ENCODE data around the gene PTK6.

PTK6 gene

DNA sequence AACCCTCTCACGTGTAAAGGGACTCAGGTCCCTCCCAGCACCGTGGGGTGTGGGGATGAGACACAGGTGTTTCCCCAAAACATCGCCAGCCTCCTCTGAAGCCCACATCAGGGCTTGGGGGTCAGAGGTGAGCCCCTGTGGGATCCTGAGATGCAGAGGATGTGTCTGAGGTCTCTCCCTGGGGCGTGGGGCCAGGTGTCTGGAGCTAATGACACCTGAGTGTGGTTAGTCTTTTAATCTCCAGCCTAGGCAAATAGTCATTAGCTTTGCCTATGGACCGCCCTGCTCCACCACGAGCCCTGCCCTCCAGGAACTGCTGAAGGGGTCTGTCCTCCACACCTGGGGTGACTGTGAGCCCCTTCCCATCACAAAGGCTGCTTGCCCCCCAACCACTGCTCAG lies 8.6 kb upstream of the PTK6 start:
- no peak for DNase-seq (ENCODE audit: extremely low read depth in 1 of 2, low read depth in 1 of 2)

DNA sequence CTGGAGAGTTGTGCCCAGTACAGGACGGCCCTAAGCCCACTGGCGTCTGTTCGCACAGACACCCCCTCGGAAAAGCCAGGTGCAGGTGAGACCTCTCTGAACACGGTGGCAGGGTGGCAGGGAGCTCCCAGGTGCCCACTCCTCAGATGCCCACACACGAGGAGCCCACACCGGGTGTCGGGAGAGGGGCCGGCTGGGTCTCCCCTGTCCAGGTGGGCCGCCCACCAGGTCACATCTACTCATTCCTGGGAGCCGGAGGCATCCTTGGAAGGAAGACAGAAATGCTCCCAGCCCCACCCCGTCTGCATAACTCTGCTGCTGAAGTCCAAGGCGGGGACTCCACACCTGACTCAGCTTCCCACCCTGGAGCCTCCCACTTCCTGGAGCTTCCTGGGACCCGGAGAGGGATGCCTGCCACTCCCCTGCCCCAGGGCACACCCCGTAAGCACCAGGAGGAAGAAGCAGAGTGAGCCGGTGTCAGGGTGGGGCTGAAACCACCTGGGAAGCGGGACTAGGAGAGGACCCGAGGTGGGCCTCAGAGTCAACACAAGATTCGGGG lies 7.9 kb upstream of the PTK6 start:
- no peak for DNase-seq (ENCODE audit: extremely low read depth in 1 of 2, low read depth in 1 of 2)

DNA sequence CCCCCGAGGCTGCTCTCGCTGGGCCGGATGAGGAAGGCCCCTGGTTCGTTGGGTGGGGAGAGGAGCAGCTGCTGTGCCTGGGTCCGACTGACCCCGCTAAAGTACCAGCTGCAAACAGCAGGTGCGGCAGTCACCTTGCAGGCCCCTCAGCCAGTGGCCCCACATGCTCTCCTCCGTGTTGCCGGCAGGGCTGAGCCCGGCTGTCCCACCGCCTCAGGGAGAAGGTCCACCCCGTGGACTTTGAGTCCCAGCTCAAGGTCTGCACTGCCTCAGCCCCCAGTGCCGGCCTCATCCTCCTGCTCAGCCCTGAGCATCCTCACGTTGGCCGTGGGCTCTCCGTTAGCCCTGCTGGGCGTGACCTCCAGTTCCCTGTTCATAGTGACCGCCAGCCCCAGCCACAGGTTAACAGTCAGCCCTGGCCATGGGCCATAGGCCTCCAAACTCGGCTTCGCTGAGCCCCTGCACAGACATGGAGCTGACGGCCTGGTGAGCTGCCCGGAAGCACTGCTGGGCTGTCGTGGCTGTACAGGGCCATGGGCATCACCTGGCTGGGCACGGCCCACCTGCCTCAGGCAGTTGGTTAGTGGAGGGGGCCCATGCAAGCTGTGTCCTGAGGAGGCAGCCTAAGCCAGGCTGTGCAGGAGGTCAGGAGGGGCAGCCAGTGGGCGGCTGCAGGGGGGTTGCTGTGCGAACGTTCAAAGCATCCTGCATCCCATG lies 7.2 kb upstream of the PTK6 start:
- DNase-seq (ENCODE audit: extremely low read depth in 1 of 2, low read depth in 1 of 2): no peak

DNA sequence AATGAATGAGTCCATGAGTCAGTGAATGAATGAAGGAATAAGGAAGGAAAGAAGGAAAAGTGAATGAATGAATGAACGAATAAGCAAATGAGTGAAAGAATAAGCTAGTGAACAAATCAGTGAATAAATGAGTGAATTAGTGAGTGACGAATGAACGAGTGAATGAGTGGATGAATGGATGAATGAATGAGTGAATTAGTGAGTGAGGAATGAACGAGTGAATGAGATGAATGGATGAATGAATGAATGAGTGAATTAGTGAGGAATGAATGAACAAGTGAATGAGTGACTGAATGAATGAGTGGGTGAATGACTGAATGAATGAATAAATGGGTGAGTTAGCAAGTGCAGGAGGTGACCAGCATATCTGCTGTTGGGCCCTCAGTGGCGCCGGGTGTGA lies 6.6 kb upstream of the PTK6 start:
- DNase-seq (ENCODE audit: extremely low read depth in 1 of 2, low read depth in 1 of 2): no peak

DNA sequence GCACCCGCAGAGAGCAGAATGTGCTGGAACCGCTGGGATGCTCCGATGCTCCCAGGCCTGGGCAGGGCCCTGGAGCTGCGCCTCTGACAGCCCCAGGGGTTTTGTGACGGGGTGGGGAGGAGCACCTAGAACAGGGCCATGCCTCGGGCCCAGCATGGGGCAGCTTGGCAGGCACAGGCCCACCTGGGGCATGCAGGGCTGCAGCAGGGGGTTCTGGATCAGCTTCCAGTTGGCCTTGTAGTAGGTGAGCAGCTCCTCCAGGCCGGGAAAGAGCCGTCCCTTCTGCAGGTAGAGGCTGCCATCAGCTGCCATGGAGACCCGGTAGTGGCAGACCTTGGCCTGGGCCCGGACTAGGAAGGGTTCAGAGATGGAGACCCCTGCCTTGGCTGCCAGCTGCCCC lies 6.0 kb upstream of the PTK6 start:
- DNase-seq (ENCODE audit: extremely low read depth in 1 of 2, low read depth in 1 of 2): no peak

DNA sequence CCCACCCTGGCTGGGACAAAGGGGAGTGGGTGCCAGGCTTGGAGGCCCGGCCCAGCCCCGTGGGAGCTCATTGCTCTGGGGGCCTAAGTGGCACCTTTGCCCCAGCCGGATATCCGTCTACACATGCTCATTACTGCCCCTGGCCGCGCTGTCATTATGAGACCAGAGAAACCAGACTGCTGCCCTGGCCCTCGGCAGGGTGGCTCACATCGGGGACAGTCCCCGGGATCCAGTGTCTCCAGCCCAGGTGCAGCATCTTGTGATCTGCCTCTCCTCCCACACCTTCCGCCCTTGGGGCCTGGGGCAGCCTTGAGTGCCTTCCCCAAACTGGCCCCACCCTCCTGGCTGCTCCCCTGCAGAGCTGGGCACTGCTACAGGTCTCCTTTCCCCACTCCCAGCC lies 5.5 kb upstream of the PTK6 start:
- no peak for DNase-seq (ENCODE audit: extremely low read depth in 1 of 2, low read depth in 1 of 2)

DNA sequence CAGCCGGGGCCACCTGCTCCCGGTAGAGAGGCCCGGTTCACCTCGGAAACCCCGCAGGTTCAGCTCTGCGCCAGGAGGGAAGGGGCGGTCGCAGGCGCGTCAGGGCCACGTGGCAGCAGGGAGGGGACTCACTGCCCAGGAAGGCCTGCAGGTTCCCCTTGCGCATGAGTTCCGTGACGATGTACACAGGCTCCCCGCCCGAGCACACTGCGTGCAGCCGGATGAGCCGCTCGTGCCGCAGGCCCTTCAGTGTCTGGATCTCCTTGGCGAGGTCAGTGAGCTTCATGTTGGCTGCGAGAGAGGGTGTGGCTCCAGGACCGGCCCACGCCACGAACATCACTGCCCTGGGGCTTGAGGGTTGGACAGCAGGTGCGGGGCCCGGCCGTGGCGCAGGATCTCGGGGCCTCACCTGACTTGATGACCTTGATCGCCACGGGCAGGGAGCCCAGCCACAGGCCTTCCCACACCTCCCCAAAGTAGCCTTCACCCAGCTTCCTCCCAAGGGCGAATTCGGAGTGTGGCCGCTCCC lies 4.9 kb upstream of the PTK6 start:
- DNase-seq (ENCODE audit: extremely low read depth in 1 of 2, low read depth in 1 of 2): no peak

DNA sequence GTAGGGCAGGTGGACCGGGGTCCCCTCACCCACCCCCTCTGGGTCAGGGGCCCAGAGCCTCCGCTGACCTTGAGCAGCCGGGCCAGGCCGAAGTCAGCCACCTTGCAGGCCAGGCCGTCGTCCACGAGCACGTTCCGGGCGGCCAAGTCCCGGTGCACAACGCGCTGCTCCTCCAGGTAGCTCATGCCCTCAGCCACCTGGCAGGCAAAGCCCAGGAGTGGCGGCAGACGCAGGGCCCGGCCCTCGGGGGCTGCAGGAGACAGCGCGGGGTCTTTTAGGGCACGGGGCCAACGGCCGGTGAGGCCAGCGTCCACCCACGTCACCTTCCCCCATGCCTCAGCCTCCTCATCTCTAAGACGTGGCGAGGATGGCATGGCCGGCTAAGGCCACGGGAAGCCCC lies 4.2 kb upstream of the PTK6 start:
- DNase-seq (ENCODE audit: extremely low read depth in 1 of 2, low read depth in 1 of 2): no peak

DNA sequence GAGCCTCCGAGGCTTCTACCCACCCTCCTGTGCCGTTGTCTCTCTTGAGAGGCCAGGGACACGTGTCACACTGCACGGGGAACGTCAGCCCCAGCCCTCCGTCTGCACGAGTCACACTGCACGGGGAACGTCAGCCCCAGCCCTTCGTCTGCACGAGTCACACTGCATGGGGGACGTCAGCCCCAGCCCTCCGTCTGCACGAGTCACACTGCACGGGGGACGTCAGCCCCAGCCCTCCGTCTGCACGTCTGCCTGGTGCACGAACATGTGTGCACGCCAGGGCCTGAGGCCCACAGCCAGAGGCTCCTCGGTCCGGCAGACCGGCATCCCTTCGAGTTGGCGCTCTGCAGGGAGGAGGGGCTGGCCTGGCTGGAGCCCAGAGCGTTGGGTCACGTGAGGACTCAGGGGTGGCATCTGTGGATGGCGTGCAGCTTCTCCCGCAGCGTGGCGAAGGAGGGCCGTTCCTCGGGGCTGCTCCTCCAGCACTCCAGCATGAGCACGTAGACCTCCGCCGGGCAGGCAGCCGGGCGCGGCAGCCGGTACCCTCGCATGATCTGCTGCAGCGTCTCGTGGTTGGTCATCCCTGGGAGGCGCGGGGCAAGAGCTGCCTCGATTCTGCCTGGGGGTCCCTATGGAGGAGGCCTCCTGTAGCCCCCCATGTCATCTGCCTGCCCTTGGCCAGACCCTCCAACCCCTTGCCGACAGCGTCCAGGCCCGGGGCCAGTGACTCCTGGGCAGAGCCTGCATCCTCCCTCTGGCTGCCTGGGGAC lies 3.4 kb upstream of the PTK6 start:
- DNase-seq (ENCODE audit: extremely low read depth in 1 of 2, low read depth in 1 of 2): no peak

DNA sequence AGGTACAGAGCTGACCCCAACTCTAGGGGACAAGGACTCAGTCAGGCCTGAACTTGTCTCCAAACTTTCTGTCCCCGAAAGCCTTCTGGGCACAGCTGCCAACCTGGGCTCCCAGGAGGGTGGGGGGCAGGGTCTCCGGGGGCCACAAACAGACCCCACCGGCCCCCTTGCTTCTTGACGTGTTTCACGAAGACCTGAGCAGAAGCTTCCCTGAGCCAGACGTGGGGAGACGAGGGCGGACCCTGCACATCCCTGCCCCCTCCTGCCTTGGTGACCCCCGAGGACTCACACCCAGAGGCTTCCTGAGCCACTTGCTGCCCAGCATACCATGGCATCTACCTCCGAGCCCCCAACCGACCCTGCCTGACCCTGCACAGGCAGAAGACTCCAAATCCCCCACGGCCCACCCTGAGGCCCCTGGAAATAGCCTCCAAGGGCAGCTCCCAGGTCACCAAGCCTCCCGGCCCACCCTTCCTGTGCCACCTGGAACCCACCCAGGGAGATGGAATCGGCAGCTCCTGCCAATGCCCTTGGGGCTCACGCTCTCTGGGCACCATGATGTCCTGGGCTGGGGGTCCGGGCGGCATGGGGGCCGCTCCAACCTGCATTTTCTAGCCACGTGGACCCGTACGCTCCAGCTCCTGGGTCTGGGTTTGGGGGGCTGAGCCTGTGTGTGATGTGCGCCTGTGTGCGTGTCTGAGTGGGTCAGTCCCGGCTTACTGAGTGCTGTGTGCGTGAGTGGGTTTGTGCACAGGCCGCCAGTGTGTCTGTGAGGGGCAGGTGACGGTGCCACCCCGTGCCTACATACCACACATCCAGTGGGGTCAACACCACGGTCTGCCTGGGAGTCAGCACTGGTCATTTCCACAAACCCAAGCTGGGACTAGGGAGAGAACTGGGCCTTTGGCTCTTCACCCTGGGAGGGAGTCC lies 2.5 kb upstream of the PTK6 start:
- no peak for DNase-seq (ENCODE audit: extremely low read depth in 1 of 2, low read depth in 1 of 2)

DNA sequence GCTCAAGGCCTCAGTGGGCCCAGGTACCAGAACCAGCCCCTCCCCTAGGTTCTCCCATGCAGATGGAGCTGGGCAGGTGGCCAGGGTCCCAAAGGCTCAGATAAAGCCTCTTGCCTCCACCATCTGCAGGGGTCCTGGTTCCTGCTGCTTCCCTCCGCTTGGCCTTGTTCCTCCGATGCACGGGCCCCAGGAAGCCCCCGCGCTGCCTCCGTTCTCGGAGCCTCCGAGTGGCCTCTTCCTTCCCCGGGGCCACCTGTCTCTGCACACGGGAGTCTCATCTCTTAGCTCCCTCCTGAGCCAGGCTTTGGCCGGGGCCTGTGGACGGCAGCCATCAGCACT lies 1.9 kb upstream of the PTK6 start:
- no peak for DNase-seq (ENCODE audit: extremely low read depth in 1 of 2, low read depth in 1 of 2)

DNA sequence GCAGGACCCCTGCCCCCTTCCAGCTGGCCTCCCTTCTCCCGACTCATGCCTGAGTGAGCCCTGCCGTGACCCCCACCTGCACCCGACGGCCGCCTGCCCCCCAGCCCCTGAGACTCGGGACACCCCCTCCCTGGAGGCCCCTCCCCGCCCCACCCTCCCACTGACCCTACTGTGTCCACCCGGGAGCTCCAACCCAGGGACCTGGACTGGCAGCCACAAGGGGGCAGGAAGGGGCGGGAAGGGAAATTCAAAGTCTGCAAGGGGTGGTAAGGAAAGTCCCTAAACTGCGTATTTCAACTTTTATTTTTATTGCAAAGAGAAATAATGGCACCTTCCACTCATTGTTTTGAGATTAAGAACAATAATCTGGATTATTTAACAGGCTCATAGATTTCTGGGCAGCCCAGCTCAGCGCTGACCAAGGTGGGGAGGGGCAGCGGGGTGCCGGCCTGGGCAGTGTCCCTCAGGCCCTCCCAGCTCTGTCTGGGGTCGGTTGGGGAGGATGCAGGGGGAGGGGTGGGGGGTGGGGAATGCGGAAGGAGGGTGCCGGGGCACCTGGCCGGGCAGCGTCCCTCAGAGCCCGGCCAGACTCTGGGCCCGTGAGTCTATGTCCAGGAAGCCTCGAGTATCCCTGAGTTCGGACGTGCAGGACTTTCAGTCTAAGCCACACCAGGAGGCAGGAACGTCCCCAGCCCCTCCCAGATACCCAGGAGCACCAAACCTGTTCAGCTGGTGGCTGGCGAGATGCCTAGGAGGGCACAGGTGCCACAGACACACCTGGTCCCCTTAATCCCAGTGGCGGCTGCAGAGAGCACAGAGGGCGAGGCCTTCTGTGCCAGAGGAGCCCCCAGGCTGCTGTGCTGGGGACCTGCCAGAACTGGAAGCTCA lies 1.3 kb upstream of the PTK6 start:
- no peak for DNase-seq (ENCODE audit: extremely low read depth in 1 of 2, low read depth in 1 of 2)

DNA sequence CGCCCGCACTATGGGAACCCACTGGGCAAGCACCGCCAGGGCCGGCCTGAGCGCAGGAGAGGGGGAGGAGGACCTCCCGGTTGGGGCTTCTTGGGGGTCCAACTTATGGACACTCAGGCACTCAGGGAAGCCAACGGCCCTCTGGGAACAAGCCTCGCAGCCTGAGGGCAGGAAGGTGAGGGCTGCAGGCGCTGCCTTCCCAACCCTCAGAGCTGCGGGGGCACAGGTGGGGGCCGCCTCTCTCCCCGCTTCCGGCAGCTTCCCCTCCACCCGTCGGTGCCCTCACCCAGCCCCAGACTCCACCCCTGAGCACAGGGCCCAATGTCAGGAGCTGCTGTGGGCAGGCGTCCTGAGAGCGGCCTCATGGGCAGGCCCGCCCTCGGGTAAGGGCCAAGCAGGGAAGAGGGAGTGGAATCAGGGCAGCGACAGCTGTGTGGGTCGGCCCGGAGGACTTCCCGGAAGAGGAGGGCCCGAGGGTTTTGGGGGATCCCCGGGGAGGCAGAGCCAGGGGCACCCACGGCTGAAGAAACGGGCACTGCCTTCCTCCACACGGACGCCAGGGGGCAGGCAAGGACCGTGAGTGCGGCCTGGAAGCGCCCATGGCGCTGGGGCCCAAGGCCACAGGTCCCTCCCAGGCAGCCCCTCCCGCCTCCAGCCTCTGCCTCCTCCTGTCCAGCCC lies 488 bp upstream of the PTK6 start:
- DNase-seq (ENCODE audit: extremely low read depth in 1 of 2, low read depth in 1 of 2): peak; percentile 90 to 95

DNA sequence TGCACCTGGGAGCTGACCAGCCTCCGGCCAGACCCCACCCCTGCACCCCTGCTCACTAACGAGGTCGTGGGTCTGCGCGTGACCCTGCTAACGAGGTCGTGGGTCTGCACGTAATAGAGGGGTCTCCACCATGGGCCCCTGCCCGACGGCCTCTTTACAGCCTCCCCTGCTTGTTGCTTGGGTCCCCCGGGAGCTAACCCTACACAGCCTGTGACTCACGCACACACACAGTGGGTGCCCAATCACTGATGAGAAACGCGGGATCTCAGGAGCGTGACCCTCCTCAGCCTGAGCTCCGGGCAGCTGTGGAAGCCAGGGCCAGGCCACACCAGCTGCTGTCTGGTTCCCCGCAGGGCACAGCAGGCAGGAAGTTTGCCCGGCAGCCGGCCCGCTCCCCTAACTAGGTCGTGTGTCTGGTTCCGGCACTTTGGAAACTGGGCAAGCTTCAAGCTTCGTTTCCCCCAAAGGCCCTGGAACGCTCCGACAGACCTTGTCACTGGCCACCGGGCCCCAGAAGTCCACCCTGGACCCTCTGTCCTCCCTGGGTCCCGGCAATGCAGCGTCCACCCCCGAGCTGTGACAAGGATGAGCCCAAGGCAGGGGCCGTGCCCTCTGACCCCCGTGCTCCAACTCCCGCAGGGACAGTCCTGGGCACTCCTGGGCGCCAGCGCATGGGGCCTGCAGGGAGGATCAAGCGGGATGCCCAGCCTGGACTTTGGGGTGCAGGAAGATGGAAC lies 767 bp downstream of the PTK6 start:
- no peak for DNase-seq (ENCODE audit: extremely low read depth in 1 of 2, low read depth in 1 of 2)

DNA sequence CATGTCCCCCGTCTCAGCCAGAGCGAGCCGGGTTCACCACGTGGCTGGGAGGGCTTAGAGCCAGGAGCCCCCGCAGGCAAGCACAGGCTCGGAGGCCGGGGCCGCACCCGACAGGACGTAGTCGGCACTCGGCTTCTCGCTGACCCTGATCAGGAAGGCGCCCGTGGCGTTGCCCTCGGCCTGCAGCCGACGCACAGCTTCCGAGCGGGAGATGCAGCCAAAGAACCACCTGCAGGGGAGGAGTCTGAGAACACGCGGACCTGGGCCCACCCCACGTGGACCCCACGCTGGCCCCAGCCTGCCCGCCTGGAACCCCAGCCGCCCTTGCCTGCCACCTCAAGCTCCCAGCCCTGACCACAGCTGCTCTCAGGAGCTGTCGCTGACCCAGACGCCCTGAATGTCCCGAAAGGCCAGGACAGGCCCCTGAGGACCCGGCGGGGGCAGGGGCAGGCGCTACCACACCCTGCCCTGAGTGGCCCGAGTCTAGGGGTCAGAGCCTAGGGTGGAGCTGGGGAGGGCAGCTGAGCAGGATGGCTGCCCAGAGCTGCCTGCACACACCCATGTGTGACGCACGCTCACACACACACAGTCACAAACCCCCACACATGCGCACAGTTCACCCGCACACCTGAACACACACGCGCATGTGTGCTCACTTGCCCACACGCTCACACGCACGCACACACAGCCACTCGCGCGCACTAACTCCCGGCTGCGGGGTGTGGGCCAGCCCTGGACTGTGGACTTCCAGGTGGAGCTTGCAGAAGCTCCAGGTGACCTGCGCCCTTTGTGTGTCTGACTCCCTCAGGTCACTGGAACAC lies 2.1 kb downstream of the PTK6 start:
- no peak for DNase-seq (ENCODE audit: extremely low read depth in 1 of 2, low read depth in 1 of 2)

DNA sequence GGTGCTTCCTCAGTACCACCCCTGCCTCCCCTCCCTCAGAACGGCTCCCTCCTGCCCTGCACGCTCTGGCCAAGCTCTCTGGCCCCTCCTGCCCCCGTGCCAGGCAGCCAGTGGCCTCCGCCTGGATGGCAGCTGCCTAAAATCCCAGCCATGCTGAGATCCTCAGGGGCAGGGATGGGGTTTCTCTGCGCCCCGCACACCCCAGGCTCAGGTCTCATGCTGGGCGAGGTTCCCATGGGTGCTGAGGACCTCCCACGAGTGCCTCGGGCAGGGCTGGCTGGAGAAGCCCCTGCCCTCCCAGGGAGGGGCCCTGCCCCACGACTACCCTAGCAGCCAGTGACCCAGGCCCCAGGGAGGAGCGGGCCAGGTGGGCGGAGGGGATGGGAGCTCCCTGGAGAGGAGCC lies 2.7 kb downstream of the PTK6 start:
- DNase-seq (ENCODE audit: extremely low read depth in 1 of 2, low read depth in 1 of 2): no peak

DNA sequence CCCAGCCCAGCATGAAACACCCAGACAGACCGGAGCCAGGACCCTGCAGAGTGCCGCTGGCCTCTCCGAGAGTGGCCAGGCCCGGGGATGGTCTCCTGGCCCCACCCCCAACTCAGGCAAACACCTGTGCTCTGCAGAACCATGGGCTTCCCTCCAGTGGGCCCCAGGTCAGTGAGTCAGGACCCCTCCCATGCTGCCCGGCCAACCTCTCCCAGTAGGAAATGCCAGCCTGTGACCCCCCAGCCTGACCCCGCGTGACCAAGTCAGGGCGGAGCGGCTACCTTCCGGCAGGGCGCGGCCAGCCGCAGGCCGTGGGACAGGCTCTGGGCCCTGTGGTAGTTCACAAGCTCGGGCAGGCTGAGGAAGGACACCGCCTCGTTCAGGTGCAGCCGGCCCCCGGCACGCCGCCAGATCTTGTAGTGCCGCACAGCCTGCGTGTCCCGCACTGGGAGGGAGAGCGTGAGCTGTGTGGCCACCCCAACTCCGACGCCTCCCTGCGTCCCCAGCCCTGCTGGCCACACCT lies 3.2 kb downstream of the PTK6 start:
- no peak for DNase-seq (ENCODE audit: extremely low read depth in 1 of 2, low read depth in 1 of 2)

DNA sequence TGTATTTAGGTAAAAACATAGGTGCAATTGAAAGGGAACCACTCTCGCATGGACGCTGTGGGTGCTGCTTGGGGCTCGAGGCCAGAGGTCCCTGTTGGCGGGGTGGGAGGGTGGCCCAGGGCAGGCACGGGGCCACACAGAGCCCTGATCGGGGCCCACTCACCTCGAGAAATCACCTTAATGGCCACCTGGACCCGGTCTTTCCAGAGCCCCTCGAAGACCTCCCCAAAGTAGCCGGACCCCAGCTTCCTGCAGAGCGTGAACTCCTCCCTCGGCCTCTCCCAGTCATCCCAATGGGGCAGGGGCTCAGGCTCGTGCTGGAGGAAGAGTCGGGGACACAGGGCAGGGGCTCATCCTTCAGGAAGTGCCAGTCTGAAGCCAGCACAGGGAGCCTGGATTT lies 3.8 kb downstream of the PTK6 start:
- no peak for DNase-seq (ENCODE audit: extremely low read depth in 1 of 2, low read depth in 1 of 2)
